RWPE2 (cell line): ENCODE data around the gene CDH26.

Experiments used
- ATAC-seq: fragments of 200-7000 bp; cut with Tn5 transposase; 3 replicates; pipeline ENCODE4 v1.9.1; 2021; ENCODE audit warnings: low read depth
- DNase-seq: peaks from one replicate; pipeline ENCODE4 v3.0.0-alpha.2; 2020; ENCODE audit warnings: low spot score
- H3K27ac ChIP-seq: fragments of 450-650 bp; 2 replicates; pipeline ENCODE4 v1.5.1; 2017; ENCODE audit warnings: mild to moderate bottlenecking; ENCODE audit not compliant: poor library complexity, severe bottlenecking
- H3K27me3 ChIP-seq: fragments of 250-450 bp; sonication (Bioruptor Pico); 2 replicates; pipeline ENCODE4 v1.5.1; 2021; ENCODE audit warnings: mild to moderate bottlenecking, moderate library complexity; ENCODE audit not compliant: insufficient read depth, poor library complexity, severe bottlenecking
- H3K36me3 ChIP-seq: fragments of 250-450 bp; sonication (Bioruptor Pico); 2 replicates; pipeline ENCODE4 v1.5.1; 2020; ENCODE audit warnings: low read depth, mild to moderate bottlenecking, moderate library complexity
- H3K4me1 ChIP-seq: fragments of 250-450 bp; sonication (Bioruptor Pico); 2 replicates; pipeline ENCODE4 v1.5.1; 2021; ENCODE audit warnings: mild to moderate bottlenecking, moderate library complexity; ENCODE audit not compliant: insufficient read depth, poor library complexity, severe bottlenecking
- H3K4me3 ChIP-seq: fragments of 250-450 bp; sonication (Bioruptor Pico); 2 replicates; pipeline ENCODE4 v1.5.1; 2021; ENCODE audit warnings: mild to moderate bottlenecking, moderate library complexity; ENCODE audit not compliant: severe bottlenecking
- H3K9me3 ChIP-seq: fragments of 250-450 bp; sonication (Bioruptor Pico); 2 replicates; pipeline ENCODE4 v1.5.1; 2021; ENCODE audit warnings: mild to moderate bottlenecking, moderate library complexity; ENCODE audit not compliant: severe bottlenecking
- CTCF ChIP-seq: fragments of 450-650 bp; IDR thresholded peaks from one replicate; pipeline ENCODE4 v1.5.1; 2017; ENCODE audit warnings: mild to moderate bottlenecking, moderate library complexity; ENCODE audit not compliant: poor library complexity, severe bottlenecking

The CDH26 gene

GRCh38 chr20:59932616-59933295 lies 25.5 kb upstream of the CDH26 start:
- H3K4me1 ChIP-seq, result peaks cover 16% of the 10 kb centered on the region
- ATAC-seq (no peak), DNase-seq (peak; percentile 86)
- H3K4me3 ChIP-seq, result peak overlapping the region; percentile 59
- no peak for TF ChIP-seq CTCF
- no peaks in the 10 kb centered on the region; the same call in 1 of the 2 replicates for H3K36me3 ChIP-seq
- H3K27me3 ChIP-seq, result no peaks in the 10 kb centered on the region
- no peak overlapping the region for H3K27ac ChIP-seq
- H3K9me3 ChIP-seq, result no peaks in the 10 kb centered on the region

GRCh38 chr20:59933296-59933848 lies 24.9 kb upstream of the CDH26 start, which contains the start of gene SYCP2:
Gene SYCP2 (minus strand): TSS chr20:59933637. CDS start chr20:59922413, 11,224 bp downstream.
- no peak for TF ChIP-seq CTCF
- H3K9me3 ChIP-seq, result no peaks in the 10 kb centered on the region
- peak within 1 kb of the TSS; percentile 24 for H3K27ac ChIP-seq
- DNase-seq (peak; percentile 84), ATAC-seq (peak; percentile 67)
- peaks cover 22% of the 10 kb centered on the region for H3K4me1 ChIP-seq
- H3K36me3 ChIP-seq, result no peaks in the 10 kb centered on the region; the same call in 1 of the 2 replicates
- H3K4me3 ChIP-seq, result peak within 1 kb of the TSS; percentile 59
- no peaks in the 10 kb centered on the region for H3K27me3 ChIP-seq

GRCh38 chr20:59933849-59934585 lies 24.2 kb upstream of the CDH26 start:
- Histone ChIP-seq H3K27me3 (no peaks in the 10 kb centered on the region), H3K36me3 (no peaks in the 10 kb centered on the region; the same call in 1 of the 2 replicates), H3K4me3 (peak overlapping the region; percentile 59), H3K4me1 (peaks cover 29% of the 10 kb centered on the region), H3K9me3 (no peaks in the 10 kb centered on the region), H3K27ac (peak overlapping the region; percentile 24)
- peak; percentile 86 for ATAC-seq
- TF ChIP-seq CTCF, result peak; percentile 100
- peak; percentile 89 for DNase-seq

- TF ChIP-seq CTCF, result no peak
- DNase-seq, result no peak
- ATAC-seq, result no peak
- H3K9me3 ChIP-seq, result no peaks in the 10 kb centered on the region
- H3K27ac ChIP-seq, result no peak overlapping the region
- H3K4me3 ChIP-seq, result no peak overlapping the region
- H3K4me1 ChIP-seq, result peaks cover 32% of the 10 kb centered on the region
- H3K36me3 ChIP-seq, result no peaks in the 10 kb centered on the region; the same call in 1 of the 2 replicates
- no peaks in the 10 kb centered on the region for H3K27me3 ChIP-seq
Observed at GRCh38 chr20:59935457-59936185, 22.6 kb upstream of the CDH26 start.
